A673 (cell line): ENCODE measurements around the gene BARHL2.

Source experiments
- EZH2 ChIP-seq: fragments of 200-600 bp; sonication (generic); IDR thresholded peaks from 2 replicates; pipeline ENCODE4 v1.6.1; 2017; ENCODE audit warnings: borderline replicate concordance, low read depth, mild to moderate bottlenecking, mixed read lengths, antibody characterized with exemption, low read length; ENCODE audit not compliant: poor library complexity, severe bottlenecking
- TF ChIP-seq, protein P1 (sequence below): fragments of 300-800, 200-600 bp; sonication (generic); conservative IDR thresholded peaks from 2 replicates; pipeline ENCODE4 v1.5.1; 2017; ENCODE audit warnings: low read depth, mild to moderate bottlenecking, antibody characterized with exemption, low read length, moderate library complexity, mixed read lengths

DNA sequence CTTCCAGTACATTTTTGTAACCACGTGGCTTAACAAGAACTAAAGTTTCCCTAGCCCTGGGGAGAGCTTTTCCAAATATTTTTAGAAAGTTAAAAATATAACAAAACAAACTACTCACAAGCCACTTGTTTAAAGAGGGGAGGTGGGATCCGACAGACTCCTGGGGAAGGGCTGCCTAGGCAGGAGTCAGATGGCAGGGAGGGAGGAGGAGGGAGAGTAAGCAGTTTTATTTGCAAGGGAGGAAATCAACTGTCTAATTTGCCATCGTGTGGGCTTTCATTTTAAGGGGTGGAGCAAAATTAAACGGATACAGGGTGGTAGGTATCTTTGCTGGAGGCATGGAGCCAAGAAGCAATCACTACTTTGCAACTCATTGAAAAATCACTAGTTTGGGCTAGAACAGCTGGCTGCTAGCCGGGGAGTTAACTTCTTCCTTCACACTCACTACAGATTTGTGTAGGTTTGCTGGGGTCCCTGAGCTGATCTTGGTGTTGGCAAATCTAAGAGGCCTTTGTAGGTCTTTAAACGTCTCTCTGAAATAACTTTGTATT is 8.8 kb downstream of the BARHL2 start:
- TF ChIP-seq, protein P1, sequence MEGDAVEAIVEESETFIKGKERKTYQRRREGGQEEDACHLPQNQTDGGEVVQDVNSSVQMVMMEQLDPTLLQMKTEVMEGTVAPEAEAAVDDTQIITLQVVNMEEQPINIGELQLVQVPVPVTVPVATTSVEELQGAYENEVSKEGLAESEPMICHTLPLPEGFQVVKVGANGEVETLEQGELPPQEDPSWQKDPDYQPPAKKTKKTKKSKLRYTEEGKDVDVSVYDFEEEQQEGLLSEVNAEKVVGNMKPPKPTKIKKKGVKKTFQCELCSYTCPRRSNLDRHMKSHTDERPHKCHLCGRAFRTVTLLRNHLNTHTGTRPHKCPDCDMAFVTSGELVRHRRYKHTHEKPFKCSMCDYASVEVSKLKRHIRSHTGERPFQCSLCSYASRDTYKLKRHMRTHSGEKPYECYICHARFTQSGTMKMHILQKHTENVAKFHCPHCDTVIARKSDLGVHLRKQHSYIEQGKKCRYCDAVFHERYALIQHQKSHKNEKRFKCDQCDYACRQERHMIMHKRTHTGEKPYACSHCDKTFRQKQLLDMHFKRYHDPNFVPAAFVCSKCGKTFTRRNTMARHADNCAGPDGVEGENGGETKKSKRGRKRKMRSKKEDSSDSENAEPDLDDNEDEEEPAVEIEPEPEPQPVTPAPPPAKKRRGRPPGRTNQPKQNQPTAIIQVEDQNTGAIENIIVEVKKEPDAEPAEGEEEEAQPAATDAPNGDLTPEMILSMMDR = no peak
- TF ChIP-seq EZH2 = no peak
